Measurements from ENCODE around the gene SCNN1G. TPM values are rescaled to one million over a fixed set of nuclear protein-coding genes. Genes with fewer than 3 reads are reported as not detected.

Gene SCNN1G
- total and polyA plus RNA-seq, 2 of the 13 experiments (the other 11 are each of a cell fraction or from before 2014, with no cell fraction given), result not detected

DNA sequence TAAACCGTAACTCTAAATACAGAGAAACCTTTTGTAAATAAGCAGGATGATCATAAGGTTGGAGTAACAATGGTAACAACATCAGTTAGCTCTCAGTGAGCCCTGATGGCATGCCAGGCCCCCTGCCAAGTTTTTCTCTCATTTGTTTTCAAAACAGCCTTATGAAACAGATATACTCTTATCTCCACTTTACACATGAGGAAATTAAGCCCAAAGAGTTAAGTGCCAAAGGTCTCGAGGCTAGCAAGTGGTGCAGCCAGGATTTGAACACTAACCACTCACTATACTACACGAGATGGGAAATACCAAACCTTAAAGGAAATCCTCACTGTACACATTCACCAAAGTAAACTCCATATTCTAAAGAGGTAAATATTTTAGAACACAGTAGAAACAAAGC is 48.3 kb upstream of the SCNN1G start:
- peak; percentile 69 for ATAC-seq
- intact Hi-C loops (cut with micrococcal nuclease; ENCODE audit: unreplicated experiment) (no loop called here), in situ Hi-C loops (cut with HindIII; ENCODE audit: extremely low pct_ligation_motif_present, low pct_unique_long_range_greater_than_20kb) (no loop called here)
- peak overlapping the region; percentile 9 for H3K27ac ChIP-seq (ENCODE audit: extremely low read length, insufficient read depth, low read length)
- H4K20me1 ChIP-seq (ENCODE audit: insufficient read depth, low read length), result peaks cover 16% of the 10 kb centered on the region
- ChIA-PET POLR2A (interaction anchor here (1.1 to 1.7 kb wide), 2 partner anchors 9 to 14 kb away, joined by 3 to 5 read pairs; partner anchors contain the start of gene USP31), CTCF (ENCODE audit: low intra/inter-chr PET ratio, low total read pairs) (no interaction called here)
- peak overlapping the region; percentile 19 for H3K4me2 ChIP-seq (ENCODE audit: low read depth, low read length)
- H3K9me3 ChIP-seq (ENCODE audit: low read length), result peaks cover 9% of the 10 kb centered on the region
- no peaks in the 10 kb centered on the region for H3K36me3 ChIP-seq (replicated peaks in 1 of 2; ENCODE audit: control insufficient read depth in 1 of 2, insufficient read depth in 2 of 2, low read length in 2 of 2)
- H2AFZ ChIP-seq (ENCODE audit: low read length), result no peak overlapping the region
- peaks cover 77% of the 10 kb centered on the region for H3K4me1 ChIP-seq (ENCODE audit: insufficient read depth, low read length)
- H3K9ac ChIP-seq (ENCODE audit: insufficient read depth, low read depth, low read length), result no peak overlapping the region
- BruUV-seq (replicated peaks), result no TSS peak
- no peaks in the 10 kb centered on the region for H3K27me3 ChIP-seq (ENCODE audit: control insufficient read depth in 1 of 2, insufficient read depth in 2 of 2, low read length in 2 of 2)
- WGBS (ENCODE audit: low lambda C conversion rate), result 39% methylated on average over 3 of the region's 3 CpGs
- DNase-seq (ENCODE audit: low spot score), result peak; percentile 75
- peaks cover 99% of the 10 kb centered on the region for H3K79me2 ChIP-seq (ENCODE audit: insufficient read depth, low read length)
- FAIRE-seq, result no peak
- H3K4me3 ChIP-seq (replicated peaks in 1 of 3; ENCODE audit: insufficient read depth in 1 of 3, low read depth in 2 of 3, low read length in 3 of 3), result no peak overlapping the region
- TF ChIP-seq ZNF230 (CRISPR knock-in tag; IDR thresholded peaks at IDR 0.05), result no peak
- peak; percentile 33; the same call in 1 of the 2 replicates for TF ChIP-seq FOXA3 (CRISPR knock-in tag; IDR thresholded peaks at IDR 0.05)
- TF ChIP-seq, protein P1, sequence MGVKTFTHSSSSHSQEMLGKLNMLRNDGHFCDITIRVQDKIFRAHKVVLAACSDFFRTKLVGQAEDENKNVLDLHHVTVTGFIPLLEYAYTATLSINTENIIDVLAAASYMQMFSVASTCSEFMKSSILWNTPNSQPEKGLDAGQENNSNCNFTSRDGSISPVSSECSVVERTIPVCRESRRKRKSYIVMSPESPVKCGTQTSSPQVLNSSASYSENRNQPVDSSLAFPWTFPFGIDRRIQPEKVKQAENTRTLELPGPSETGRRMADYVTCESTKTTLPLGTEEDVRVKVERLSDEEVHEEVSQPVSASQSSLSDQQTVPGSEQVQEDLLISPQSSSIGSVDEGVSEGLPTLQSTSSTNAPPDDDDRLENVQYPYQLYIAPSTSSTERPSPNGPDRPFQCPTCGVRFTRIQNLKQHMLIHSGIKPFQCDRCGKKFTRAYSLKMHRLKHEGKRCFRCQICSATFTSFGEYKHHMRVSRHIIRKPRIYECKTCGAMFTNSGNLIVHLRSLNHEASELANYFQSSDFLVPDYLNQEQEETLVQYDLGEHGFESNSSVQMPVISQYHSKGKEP (CRISPR knock-in tag; IDR thresholded peaks at IDR 0.05), result no peak
- peak; percentile 57; the same call in 1 of the 2 replicates for TF ChIP-seq ELF3 (CRISPR knock-in tag; IDR thresholded peaks at IDR 0.05)
- TF ChIP-seq KLF11 (CRISPR knock-in tag; IDR thresholded peaks at IDR 0.05), result no peak
- peak; percentile 49; the same call in 1 of the 2 replicates for TF ChIP-seq SOX5 (CRISPR knock-in tag; IDR thresholded peaks at IDR 0.05; ENCODE audit: borderline replicate concordance)
- TF ChIP-seq TRIM24 (CRISPR knock-in tag; IDR thresholded peaks at IDR 0.05), result no peak
- peak; percentile 57 for TF ChIP-seq MED1 (CRISPR knock-in tag; IDR thresholded peaks at IDR 0.05)
- TF ChIP-seq KAT2B (IDR thresholded peaks at IDR 0.05; ENCODE audit: borderline replicate concordance, low read depth, low read length), result no peak
- peak; percentile 42 for TF ChIP-seq HNF4G (IDR thresholded peaks at IDR 0.05; ENCODE audit: borderline replicate concordance, low read depth, low read length)
- TF ChIP-seq HNF4G (CRISPR knock-in tag; IDR thresholded peaks at IDR 0.05; ENCODE audit: borderline replicate concordance, low read depth), result no peak
- no peak for TF ChIP-seq KDM3A (CRISPR knock-in tag; IDR thresholded peaks at IDR 0.05; ENCODE audit: low read depth)
- no peak for TF ChIP-seq NONO (IDR thresholded peaks at IDR 0.05)
- TF ChIP-seq NONO (CRISPR knock-in tag; conservative IDR thresholded peaks at IDR 0.05), result no peak
- TF ChIP-seq SRF (IDR thresholded peaks at IDR 0.05; ENCODE audit: low read depth, low read length), result no peak
- TF ChIP-seq, protein P2, sequence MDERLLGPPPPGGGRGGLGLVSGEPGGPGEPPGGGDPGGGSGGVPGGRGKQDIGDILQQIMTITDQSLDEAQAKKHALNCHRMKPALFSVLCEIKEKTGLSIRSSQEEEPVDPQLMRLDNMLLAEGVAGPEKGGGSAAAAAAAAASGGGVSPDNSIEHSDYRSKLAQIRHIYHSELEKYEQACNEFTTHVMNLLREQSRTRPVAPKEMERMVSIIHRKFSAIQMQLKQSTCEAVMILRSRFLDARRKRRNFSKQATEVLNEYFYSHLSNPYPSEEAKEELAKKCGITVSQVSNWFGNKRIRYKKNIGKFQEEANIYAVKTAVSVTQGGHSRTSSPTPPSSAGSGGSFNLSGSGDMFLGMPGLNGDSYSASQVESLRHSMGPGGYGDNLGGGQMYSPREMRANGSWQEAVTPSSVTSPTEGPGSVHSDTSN (CRISPR knock-in tag; IDR thresholded peaks at IDR 0.05), result no peak
- TF ChIP-seq ZMYM4 (CRISPR knock-in tag; IDR thresholded peaks at IDR 0.05), result no peak
- no peak for TF ChIP-seq ZNF670 (CRISPR knock-in tag; IDR thresholded peaks at IDR 0.05; ENCODE audit: borderline replicate concordance)
- TF ChIP-seq, protein P3, sequence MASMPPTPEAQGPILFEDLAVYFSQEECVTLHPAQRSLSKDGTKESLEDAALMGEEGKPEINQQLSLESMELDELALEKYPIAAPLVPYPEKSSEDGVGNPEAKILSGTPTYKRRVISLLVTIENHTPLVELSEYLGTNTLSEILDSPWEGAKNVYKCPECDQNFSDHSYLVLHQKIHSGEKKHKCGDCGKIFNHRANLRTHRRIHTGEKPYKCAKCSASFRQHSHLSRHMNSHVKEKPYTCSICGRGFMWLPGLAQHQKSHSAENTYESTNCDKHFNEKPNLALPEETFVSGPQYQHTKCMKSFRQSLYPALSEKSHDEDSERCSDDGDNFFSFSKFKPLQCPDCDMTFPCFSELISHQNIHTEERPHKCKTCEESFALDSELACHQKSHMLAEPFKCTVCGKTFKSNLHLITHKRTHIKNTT (CRISPR knock-in tag; IDR thresholded peaks at IDR 0.05), result no peak
- no peak for TF ChIP-seq ZNF484 (CRISPR knock-in tag; IDR thresholded peaks at IDR 0.05; ENCODE audit: borderline replicate concordance, low read depth)
- TF ChIP-seq MYNN (CRISPR knock-in tag; IDR thresholded peaks at IDR 0.05; ENCODE audit: low read depth), result no peak
- TF ChIP-seq, protein P4, sequence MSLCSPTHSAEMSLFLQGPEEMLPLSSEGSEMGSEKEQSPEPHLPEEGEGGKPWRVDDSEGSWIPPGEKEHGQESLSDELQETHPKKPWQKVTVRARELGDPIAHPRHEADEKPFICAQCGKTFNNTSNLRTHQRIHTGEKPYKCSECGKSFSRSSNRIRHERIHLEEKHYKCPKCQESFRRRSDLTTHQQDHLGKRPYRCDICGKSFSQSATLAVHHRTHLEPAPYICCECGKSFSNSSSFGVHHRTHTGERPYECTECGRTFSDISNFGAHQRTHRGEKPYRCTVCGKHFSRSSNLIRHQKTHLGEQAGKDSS (CRISPR knock-in tag; IDR thresholded peaks at IDR 0.05; ENCODE audit: borderline replicate concordance, low read depth), result no peak
- TF ChIP-seq ZFX (CRISPR knock-in tag; IDR thresholded peaks at IDR 0.05; ENCODE audit: low read depth), result no peak
- no peak for TF ChIP-seq GZF1 (CRISPR knock-in tag; IDR thresholded peaks at IDR 0.05)

All from HepG2 (cell line).